AG10803 (cell line): ENCODE measurements around the gene FRRS1L.

Experiments used
- DNase-seq: peaks from one replicate; pipeline ENCODE4 v3.0.0; 2010; ENCODE audit warnings: low read depth
- H3K4me3 ChIP-seq: 2 replicates; pipeline ENCODE4 v1.5.1; 2011; ENCODE audit warnings: mild to moderate bottlenecking, low read length, control low read depth
- TF ChIP-seq, protein P1 (sequence below): conservative IDR thresholded peaks from 2 replicates; pipeline ENCODE4 v1.5.1; 2011; ENCODE audit warnings: mild to moderate bottlenecking, low read length, control low read depth, inconsistent platforms

FRRS1L gene

DNA sequence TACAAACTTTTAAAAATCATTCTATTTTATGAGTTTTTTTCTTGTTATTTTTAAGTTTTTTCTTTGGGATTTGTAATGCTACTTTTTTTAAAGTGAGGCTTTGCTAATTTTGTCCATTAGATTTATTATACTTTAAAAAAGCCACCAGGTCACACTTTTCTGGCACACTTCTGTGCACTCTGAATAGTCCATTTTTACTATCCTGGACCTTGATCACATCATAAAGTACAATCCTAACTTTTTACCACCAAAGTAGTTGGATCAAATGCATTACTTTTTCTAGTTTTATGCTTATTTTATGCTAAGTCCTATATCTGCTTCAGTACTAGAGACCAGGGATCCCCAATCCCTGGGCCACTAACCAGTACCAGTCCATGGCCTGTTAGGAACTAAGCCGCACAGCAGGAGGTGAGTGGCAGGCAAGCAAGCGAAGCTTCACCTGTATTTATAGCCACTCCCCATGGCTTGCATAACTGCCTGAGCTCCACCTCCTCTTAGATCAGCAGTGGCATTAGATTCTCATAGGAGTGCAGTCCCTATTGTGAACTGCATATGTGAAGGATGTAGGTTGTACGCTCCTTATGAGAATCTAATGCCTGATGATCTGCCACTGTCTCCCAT is 16.0 kb downstream of the FRRS1L start:
- no peak overlapping the region for H3K4me3 ChIP-seq
- TF ChIP-seq, protein P1, sequence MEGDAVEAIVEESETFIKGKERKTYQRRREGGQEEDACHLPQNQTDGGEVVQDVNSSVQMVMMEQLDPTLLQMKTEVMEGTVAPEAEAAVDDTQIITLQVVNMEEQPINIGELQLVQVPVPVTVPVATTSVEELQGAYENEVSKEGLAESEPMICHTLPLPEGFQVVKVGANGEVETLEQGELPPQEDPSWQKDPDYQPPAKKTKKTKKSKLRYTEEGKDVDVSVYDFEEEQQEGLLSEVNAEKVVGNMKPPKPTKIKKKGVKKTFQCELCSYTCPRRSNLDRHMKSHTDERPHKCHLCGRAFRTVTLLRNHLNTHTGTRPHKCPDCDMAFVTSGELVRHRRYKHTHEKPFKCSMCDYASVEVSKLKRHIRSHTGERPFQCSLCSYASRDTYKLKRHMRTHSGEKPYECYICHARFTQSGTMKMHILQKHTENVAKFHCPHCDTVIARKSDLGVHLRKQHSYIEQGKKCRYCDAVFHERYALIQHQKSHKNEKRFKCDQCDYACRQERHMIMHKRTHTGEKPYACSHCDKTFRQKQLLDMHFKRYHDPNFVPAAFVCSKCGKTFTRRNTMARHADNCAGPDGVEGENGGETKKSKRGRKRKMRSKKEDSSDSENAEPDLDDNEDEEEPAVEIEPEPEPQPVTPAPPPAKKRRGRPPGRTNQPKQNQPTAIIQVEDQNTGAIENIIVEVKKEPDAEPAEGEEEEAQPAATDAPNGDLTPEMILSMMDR, result no peak
- no peak for DNase-seq

DNA sequence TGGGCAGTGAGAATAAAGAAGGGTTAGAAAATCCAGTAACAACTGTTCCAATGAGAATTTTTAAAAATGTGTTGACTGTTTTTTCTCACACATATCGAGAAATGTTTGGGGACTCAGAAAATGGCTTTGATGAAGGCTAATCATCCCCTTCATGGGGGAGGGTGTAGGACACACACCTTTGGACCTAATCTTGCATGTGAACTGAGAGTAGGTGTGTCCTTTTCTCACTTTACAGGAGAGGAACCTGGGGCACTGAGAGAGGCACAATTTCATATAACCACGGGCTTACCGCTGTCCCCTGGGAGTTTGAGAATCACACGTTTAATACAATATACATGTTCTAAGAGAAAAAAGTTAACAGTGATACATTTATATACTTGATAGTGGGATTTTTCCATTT is 17.3 kb downstream of the FRRS1L start:
- no peak overlapping the region for H3K4me3 ChIP-seq
- DNase-seq, result no peak
- TF ChIP-seq, protein P1, result no peak

DNA sequence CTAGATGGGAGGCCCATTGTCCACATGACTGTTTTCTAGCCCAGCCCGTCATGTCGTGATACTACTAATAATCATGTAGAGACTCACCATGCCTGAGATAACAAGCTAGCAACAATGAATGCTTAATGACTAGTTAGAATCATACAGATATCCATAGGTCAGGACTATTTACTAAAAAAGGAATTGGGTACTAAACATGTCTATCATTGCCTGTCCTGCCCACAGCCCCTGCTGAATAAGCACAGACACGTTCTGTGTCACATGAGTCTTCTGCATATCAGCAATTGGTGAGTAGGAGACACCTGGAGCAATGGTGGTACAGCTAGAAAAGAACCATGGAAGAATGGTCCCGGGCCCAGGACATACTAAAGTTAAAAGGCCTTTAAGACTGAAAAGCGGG is 18.0 kb downstream of the FRRS1L start:
- H3K4me3 ChIP-seq, result no peak overlapping the region
- DNase-seq, result no peak
- TF ChIP-seq, protein P1, result no peak

DNA sequence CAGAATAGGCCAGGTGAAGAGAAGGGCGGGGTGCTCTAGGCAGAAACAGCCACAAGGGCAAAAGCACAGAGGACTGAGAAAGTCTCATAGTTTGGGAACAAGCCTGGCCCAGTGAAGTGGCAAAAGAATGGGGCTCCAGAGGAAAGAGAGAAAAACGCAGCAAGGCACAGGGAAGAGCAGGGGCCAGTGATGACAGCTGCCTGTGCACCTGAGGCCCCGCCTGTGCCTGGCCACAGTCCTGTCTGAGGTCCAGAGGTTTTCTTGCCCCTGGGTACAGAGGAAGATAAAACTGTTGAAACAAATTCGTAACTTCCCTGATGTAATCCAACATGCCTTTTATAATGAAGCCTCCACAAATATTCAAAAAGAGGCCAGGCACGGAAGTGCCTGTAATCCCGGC is 22.0 kb downstream of the FRRS1L start:
- TF ChIP-seq, protein P1, result no peak
- DNase-seq, result no peak
- H3K4me3 ChIP-seq, result no peak overlapping the region

DNA sequence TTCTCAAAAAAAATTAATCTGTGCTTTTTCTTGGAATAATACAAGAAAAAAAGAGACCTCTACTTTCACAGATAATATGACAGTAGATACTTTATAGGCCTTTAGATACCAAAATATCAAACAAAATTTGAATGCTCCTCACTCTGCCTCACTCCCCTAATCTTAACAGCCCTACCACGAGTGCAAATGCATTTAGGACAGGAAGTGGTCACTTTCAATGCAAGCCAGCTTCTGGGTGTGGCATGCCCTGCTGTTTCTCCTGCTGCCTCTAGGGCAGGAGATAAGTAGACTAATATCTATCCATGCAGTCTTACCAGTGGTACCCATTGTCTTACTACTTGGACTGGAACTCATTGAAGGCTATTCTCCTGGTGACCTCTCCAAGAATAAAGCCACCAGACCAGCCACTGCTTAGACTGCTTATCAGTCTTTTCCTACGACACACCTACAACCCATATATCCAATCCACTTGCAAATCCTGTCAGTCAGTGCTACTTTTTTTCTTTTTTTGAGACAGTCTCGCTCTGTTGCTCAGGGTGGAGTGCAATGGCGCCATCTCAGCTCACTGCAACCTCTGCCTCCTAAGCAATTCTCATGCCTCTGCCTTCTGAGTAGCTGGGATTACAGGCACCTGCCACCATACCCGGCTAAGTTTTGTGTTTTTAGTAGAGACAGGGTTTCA is 23.0 kb downstream of the FRRS1L start:
- peak; percentile 28 for DNase-seq
- no peak overlapping the region for H3K4me3 ChIP-seq
- TF ChIP-seq, protein P1, result peak; percentile 37

DNA sequence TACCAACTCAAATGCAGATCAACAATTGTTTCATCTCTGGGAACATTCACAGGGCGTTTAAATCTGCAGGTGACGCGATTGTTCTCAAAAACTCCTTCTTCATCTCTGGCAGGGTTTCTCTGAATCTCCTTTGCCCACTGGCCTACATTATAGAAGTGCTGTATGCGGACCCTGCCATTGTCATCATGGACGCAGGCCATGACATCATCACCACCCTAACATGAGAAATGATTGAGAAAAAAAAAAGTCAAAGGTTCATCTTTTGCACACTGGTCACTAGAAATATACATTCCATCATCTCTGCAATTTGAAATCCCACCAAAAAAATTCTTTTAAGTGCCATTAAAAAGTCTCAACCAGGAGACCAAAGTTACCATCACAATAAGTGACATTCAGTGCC is 25.7 kb downstream of the FRRS1L start:
- no peak overlapping the region for H3K4me3 ChIP-seq
- DNase-seq, result no peak
- TF ChIP-seq, protein P1, result no peak

DNA sequence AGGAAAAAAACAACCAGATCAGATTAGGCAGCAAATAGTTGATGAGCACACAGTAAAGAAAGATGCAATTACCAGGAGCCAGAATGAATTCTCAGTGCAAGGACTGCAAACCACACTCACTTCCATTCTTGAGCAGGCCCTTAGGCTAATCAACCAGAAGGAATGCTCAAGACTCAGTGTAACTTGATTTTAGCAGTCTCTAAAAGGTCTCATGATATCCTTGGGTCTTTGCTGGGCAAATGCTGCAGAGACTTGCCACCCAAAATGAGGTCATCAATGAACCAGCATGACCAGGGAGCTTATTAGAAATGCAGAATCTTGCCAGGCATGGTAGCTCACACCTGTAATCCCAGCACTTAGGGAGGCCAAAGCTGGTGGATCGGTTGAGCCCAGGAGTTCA is 27.2 kb downstream of the FRRS1L start:
- H3K4me3 ChIP-seq, result no peak overlapping the region
- TF ChIP-seq, protein P1, result no peak
- DNase-seq, result no peak
